Peyer's patch (tissue), 4 donors: ENCODE measurements around the gene USF1.

Experiments used
- CTCF ChIP-seq, 6 experiments: fragments of 450-650 bp in 4 of 6; fragments of 200-600 bp in 2 of 6; sonication (generic) in 1 of 6; IDR thresholded peaks; one replicate each; pipeline ENCODE4 v1.5.1; 2017 to 2019; ENCODE audit warnings: antibody characterized with exemption in 6 of 6, mild to moderate bottlenecking in 3 of 6, moderate library complexity in 1 of 6
- POLR2A ChIP-seq, 2 donors: fragments of 450-650 bp; IDR thresholded peaks; one replicate each; pipeline ENCODE4 v1.5.1; 2017; ENCODE audit warnings: antibody characterized with exemption in 2 of 2, mild to moderate bottlenecking in 2 of 2, moderate library complexity in 2 of 2

- no peak for TF ChIP-seq CTCF (IDR thresholded peaks at IDR 0.05)
- TF ChIP-seq POLR2A (IDR thresholded peaks at IDR 0.05), result no peak
Observed at GRCh38 chr1:161018631-161018930, 27.2 kb downstream of the USF1 start.
